Measurements from ENCODE around the gene MYBPH.
A peak's percentile ranks its signal among the peaks of the same experiment; 100 is the strongest.

Gene MYBPH

DNA sequence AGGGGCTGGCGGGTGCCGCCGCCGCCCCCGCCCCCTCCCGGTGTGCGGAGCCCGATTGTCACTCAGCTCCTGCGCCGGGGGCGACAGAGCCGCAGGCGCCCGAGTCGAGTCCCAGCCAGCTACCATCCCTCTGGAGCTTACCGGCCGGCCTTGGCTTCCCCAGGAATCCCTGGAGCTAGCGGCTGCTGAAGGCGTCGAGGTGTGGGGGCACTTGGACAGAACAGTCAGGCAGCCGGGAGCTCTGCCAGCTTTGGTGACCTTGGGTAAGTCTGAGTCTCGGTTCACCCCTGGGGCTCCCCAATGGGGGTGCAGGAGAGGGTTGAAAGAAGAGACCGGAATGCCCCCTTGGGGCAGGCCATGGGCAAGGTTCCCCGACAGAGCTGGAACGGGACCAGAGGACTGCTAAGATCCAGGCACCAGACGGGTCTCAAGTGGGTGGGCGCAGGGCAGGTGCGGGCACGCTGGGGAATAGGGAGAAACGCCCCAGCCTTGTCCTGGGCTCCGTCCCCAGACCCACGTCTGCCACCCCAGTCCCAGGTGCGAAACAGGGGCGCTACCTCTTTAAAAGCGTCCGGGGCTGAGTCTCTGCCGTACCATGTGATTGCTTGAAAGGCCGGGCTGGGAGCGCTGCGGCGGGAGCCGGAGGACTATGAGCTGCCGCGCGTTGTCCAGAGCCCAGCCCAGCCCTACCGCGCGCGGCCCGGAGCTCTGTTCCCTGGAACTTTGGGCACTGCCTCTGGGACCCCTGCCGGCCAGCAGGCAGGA, 47.8 kb downstream of the MYBPH start, which contains the start of gene ADORA1:
ADORA1 (plus strand) TSS at position 61 of the 765 bp plus-strand sequence. CDS start 1,116 bp downstream, outside the sequence.
- DNase-seq: peak; percentile 36

DNA sequence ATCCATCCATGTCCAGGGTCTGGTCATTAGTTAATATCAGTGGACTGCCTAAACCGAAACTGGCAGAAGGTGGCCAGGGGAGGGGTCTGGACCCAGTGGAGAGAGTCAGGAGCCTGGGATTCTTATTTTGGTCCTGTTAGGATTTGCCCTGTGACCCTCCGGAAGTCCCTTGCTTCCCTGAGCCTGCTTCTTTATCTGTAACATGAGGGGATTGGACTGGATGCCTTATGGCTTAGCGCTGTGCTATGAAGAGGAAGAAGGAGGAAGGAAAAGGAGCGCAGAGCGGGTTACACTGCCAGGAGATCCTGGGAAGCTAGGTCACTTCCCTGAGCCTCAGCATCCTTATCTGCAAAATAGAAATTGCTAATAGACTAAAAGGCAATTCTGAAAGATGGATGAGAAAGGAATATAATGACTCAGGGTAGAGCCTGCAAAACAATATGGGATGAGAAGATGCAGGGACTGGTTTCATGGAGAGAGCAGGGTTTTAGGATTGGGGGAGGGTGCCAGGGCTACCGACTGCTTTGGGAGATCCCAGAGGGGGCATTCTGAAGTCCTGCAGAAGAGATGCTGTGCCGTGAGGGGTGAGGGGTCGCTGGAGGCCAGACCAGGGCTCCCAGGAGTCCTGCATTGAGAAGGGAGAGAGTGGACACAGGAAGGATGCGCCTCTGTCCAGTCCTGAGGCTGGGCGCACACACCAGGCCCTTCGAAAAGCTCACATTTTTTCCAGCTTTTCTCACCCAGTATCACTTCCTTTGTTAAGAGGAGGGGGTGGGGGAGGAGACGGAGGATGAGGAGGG, 48.6 kb downstream of the MYBPH start:
- DNase-seq: no peak

DNA sequence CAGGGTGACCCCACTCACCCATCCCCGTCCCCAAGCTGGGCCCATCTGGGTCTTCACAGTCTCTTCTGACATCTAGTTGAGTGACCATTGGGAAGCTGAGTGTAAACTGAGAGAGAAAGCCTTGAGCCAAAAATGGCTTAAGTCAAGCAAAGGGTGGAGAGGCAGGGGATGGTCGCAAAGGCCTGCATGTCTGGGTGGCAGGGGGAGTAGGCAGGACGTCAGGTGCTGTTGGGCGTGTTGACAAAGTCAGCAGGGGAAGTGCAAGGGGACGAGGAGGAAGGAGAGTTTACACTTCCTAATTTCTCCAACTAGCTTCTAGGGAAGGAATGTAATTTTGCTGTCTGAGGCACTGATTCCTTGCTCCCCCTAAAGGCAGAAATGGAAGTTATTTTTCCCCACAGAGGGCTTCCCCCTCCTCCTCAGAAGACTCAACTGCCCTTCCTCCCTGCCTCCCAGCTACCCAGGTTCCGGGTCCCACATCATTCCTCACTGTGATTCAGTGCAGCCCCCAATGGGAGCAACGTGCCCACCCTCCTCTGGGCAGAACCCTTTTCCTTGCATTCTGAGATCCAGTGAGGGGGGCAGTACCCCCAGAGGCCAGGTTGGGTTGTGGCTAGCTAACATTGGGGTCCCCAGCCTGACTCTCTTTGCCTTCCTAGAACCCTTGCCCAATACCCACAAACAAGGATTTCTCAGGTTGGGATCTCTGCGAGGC, 49.3 kb downstream of the MYBPH start:
- no peak for DNase-seq

DNA sequence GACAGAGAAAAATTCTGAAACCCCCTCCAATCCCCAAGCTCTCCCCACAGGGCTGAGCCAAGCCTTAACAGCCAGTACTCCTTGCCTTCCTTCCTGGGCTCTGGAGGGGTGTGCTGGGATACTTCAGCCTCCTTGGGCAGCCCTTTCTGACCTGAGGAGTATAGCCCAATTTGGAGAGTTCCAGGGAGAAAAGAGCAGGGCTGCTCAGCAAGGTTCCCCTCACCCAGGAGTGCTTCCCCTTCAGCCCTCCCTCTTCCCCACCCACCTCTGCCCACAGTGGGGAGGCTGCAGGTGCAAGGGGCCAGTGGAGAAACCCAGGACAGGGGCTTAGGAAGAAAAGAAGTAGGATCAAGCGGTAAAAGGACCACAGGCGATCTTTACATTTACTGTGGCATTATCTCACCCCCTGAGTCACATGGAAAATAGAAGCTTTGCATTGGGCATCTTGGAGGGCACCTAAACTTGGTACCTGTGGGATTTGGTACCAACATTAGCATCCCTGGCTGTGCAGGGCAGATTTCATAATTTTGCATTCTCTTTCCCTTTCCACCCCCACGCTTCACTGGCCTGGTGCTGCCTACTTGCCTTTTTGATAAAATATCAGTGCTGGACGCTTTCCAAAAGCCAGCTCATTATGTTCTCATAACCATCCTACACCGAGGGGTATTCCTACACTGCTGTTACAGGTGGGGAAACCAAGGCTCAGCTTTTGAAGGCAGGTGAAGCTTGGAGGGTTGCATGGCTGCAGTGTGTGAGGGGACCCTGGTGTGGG, 50.9 kb downstream of the MYBPH start:
- DNase-seq: no peak

DNA sequence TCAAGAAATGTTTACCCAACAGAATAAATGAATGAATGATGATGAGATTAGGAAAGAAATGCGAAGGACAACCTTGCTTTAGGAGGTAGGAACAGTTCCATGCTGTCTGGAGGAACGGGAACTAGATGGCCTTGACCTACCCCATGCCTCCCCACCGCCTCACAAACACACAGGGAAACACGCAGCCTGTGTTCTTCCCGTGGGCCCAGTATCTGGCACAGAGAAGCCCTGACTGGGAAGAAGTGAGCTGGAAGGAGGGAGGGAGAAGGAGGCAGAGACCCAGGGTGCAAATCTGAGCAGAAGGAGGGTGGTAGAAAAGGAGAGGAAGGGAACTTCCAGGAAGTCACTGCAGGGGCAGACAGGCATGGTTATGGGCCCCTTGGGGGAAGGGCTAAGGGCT, 51.6 kb downstream of the MYBPH start:
- DNase-seq: no peak

DNA sequence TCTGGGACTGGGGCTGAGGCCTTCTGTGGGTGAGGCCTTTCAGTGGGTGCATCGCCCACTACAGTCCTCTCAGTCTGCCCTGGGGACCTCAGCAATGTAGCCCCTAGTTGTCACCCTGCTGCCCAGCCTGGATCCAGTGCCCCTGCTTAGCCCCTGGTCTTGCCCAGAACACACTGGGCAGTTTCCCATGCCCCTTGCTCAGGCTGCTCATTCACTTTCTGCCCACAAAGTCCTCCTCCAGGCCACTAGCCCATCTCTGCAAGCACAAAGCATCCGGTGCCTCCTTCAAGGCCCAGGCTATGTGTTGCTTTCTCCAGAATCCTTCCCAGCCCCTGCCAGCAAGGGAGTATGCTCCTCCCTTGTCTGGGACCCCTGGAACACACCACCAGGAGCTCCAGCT, 53.5 kb downstream of the MYBPH start:
- no peak for DNase-seq

DNA sequence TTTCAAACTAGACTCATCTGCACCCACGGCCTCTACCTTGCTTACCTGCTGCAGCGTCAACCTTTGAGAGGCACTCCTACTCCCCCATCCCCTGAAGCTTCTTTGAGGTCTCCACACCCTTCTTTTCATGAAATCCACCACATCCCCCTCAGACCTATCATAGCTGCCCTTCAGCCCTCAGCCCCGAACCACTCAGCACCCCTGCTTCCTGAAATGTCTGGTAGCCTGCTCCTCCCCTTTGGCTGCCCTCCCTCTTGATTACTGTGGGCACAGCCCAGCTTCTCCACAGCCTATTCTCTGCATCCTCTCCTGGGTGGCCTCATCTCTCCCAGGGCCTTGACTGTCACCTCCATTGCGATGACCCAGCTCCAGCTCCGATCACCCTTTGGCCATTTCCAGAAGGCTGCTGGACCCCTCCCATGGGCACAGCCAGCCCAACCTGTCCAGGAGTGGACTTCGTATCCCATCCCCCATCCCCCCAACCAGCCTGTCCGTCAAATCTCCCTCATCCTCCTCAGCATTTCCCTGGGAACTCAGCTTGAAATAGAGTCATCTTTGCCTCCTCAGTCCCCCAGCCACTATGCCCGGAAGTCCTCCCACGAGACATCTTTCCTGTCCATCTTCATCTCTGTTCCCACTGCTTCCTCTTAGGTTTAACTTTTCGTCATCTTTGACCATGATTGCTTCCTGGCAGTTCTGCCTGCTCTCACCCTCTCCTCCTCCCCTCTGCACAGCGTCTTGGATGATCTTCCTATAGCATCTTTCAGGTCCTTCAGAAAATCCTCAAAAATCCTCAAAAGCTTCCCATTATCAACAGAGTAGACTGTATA, 54.2 kb downstream of the MYBPH start:
- no peak for DNase-seq

DNA sequence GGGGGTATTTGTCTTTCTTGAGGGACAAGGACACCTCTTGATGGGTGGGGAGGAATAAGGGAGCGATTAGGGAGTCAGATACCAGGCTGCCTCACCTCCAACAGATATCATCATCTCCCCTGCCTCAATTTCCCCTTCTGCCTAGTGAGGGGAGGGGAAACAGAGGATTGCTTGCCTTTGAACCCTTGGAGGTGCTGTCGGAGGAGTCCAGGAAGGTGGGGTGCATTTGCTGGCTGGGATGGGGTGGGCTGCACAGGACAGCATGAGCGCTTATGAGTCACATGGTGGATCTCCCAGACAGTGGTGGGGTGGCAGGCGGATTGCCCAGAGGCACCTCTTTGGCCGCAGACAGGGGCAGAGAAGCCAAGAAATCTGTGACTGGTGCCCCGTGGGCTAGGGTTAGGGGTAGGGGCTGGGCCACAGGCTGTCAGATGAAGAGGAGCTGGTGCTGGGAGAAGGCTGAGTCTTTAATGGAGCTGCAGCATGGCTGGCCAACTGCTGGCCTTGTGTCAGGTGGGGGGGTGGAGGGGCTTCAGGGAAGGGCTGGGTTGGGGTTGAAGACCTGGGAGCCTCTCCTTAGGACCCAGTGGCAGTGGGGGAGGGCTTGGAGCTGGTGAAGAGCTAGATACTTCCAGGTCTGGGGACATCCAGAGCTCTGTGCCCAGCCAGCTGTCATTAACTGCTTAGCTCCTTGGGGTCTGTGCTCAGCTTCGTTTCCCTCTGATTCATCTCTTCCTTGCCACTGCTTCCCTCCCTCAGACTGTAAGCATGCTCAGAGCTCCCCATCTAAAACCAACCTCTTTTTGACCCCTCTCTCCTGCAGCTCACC, 55.1 kb downstream of the MYBPH start:
- DNase-seq: no peak
